ENCODE measurements around the gene GPX4. TPM values are rescaled to one million over a fixed set of nuclear protein-coding genes. Genes with fewer than 3 reads are reported as not detected.

Gene GPX4
- 100 to 1,000 TPM; 251 to 308 TPM for total RNA-seq

- peak within 1 kb of the TSS; percentile 84 to 85 for H3K4me3 Mint-ChIP-seq
- peak; percentile 97 to 98 for DNase-seq
- peaks cover 3% of the 10 kb centered on the region in 2 donors for H3K9me3 Mint-ChIP-seq
- no peaks in the 10 kb centered on the region for H3K27me3 Mint-ChIP-seq (ENCODE audit: low read depth)
- peaks cover 5 to 10% of the 10 kb centered on the region in 2 donors for H3K36me3 Mint-ChIP-seq (ENCODE audit: insufficient read depth in 2 of 2)
- peaks cover 46% of the 10 kb centered on the region for H3K4me1 Mint-ChIP-seq (ENCODE audit: low read depth)
- peak within 1 kb of the TSS; percentile 94 for H3K27ac Mint-ChIP-seq
- peak; percentile 68 to 70 for ATAC-seq (replicated peaks in 1 of 2)
These were observed at the start of gene GPX4 for GRCh38 chr19:1103708-1104310. Gene GPX4, plus strand, starts transcription at chr19:1103994. Its CDS starts 50 bp downstream, at chr19:1104044.

- H3K36me3 Mint-ChIP-seq (ENCODE audit: insufficient read depth in 2 of 2), result peaks cover 9 to 18% of the 10 kb centered on the region in 2 donors
- DNase-seq (no peak), ATAC-seq (replicated peaks in 1 of 2) (no peak)
- no peaks in the 10 kb centered on the region for H3K9me3 Mint-ChIP-seq
- no peak overlapping the region for H3K27ac Mint-ChIP-seq
- H3K4me1 Mint-ChIP-seq (ENCODE audit: low read depth), result peaks cover 16% of the 10 kb centered on the region
- H3K27me3 Mint-ChIP-seq (ENCODE audit: low read depth), result no peaks in the 10 kb centered on the region
- H3K4me3 Mint-ChIP-seq, result no peak overlapping the region
These were observed 49.4 kb upstream of the GPX4 start for GRCh38 chr19:1054102-1055027.

- H3K4me3 Mint-ChIP-seq, result no peak overlapping the region
These were observed 48.8 kb upstream of the GPX4 start for GRCh38 chr19:1055028-1055425.

GRCh38 chr19:1055886-1056620, 47.7 kb upstream of the GPX4 start:
- Mint-ChIP-seq H3K27ac (no peak overlapping the region), H3K36me3 (ENCODE audit: insufficient read depth in 2 of 2) (peaks cover 9 to 20% of the 10 kb centered on the region in 2 donors), H3K4me3 (no peak overlapping the region), H3K27me3 (ENCODE audit: low read depth) (no peaks in the 10 kb centered on the region), H3K9me3 (no peaks in the 10 kb centered on the region), H3K4me1 (ENCODE audit: low read depth) (peaks cover 16% of the 10 kb centered on the region)
- ATAC-seq (replicated peaks in 1 of 2) (no peak), DNase-seq (no peak)

More at GRCh38 chr19:1055028-1055425, 48.8 kb upstream of the GPX4 start:
- Mint-ChIP-seq H3K4me1 (ENCODE audit: low read depth) (peaks cover 16% of the 10 kb centered on the region), H3K27ac (no peak overlapping the region), H3K9me3 (no peaks in the 10 kb centered on the region), H3K27me3 (ENCODE audit: low read depth) (no peaks in the 10 kb centered on the region), H3K36me3 (ENCODE audit: insufficient read depth in 2 of 2) (peaks cover 9 to 20% of the 10 kb centered on the region in 2 donors)
- ATAC-seq (replicated peaks in 1 of 2), result no peak
- no peak for DNase-seq

GRCh38 chr19:1057176-1057855, 46.5 kb upstream of the GPX4 start:
- H3K27ac Mint-ChIP-seq, result peak overlapping the region; percentile 87
- peaks cover 9 to 20% of the 10 kb centered on the region in 2 donors for H3K36me3 Mint-ChIP-seq (ENCODE audit: insufficient read depth in 2 of 2)
- ATAC-seq (replicated peaks in 1 of 2) (peak; percentile 68 to 70), DNase-seq (peak in 1 of 2 donors; percentile 39)
- no peaks in the 10 kb centered on the region for H3K27me3 Mint-ChIP-seq (ENCODE audit: low read depth)
- H3K9me3 Mint-ChIP-seq, result no peaks in the 10 kb centered on the region
- no peak overlapping the region for H3K4me3 Mint-ChIP-seq
- H3K4me1 Mint-ChIP-seq (ENCODE audit: low read depth), result peaks cover 13% of the 10 kb centered on the region

GRCh38 chr19:1058112-1058511, 45.7 kb upstream of the GPX4 start:
- no peaks in the 10 kb centered on the region for H3K9me3 Mint-ChIP-seq
- no peak overlapping the region for H3K4me3 Mint-ChIP-seq
- no peak for ATAC-seq (replicated peaks in 1 of 2)
- no peak overlapping the region for H3K27ac Mint-ChIP-seq
- peaks cover 13% of the 10 kb centered on the region for H3K4me1 Mint-ChIP-seq (ENCODE audit: low read depth)
- peaks cover 9 to 20% of the 10 kb centered on the region in 2 donors for H3K36me3 Mint-ChIP-seq (ENCODE audit: insufficient read depth in 2 of 2)
- no peaks in the 10 kb centered on the region for H3K27me3 Mint-ChIP-seq (ENCODE audit: low read depth)
- DNase-seq, result no peak

- no peaks in the 10 kb centered on the region for H3K27me3 Mint-ChIP-seq (ENCODE audit: low read depth)
- DNase-seq (no peak), ATAC-seq (replicated peaks in 1 of 2) (no peak)
- no peak overlapping the region for H3K27ac Mint-ChIP-seq
- peaks cover 28% of the 10 kb centered on the region for H3K4me1 Mint-ChIP-seq (ENCODE audit: low read depth)
- H3K9me3 Mint-ChIP-seq, result no peaks in the 10 kb centered on the region
- no peak overlapping the region for H3K4me3 Mint-ChIP-seq
- H3K36me3 Mint-ChIP-seq (ENCODE audit: insufficient read depth in 2 of 2), result peaks cover 8 to 19% of the 10 kb centered on the region in 2 donors
These were observed 43.1 kb upstream of the GPX4 start for GRCh38 chr19:1060689-1061088.

- peaks cover 3 to 10% of the 10 kb centered on the region in 2 donors for H3K36me3 Mint-ChIP-seq (ENCODE audit: insufficient read depth in 2 of 2)
- no peak overlapping the region for H3K27ac Mint-ChIP-seq
- H3K27me3 Mint-ChIP-seq (ENCODE audit: low read depth), result no peaks in the 10 kb centered on the region
- peaks cover 34% of the 10 kb centered on the region for H3K4me1 Mint-ChIP-seq (ENCODE audit: low read depth)
- ATAC-seq (replicated peaks in 1 of 2), result no peak
- no peaks in the 10 kb centered on the region for H3K9me3 Mint-ChIP-seq
- H3K4me3 Mint-ChIP-seq, result no peak overlapping the region
- no peak for DNase-seq
These were observed 41.8 kb upstream of the GPX4 start for GRCh38 chr19:1061987-1062386.

GRCh38 chr19:1062387-1063029, 41.3 kb upstream of the GPX4 start:
- Mint-ChIP-seq H3K4me1 (ENCODE audit: low read depth) (peaks cover 29% of the 10 kb centered on the region), H3K36me3 (ENCODE audit: insufficient read depth in 2 of 2) (peaks cover under 1 to 6% of the 10 kb centered on the region in 2 donors), H3K4me3 (no peak overlapping the region), H3K27me3 (ENCODE audit: low read depth) (no peaks in the 10 kb centered on the region), H3K9me3 (no peaks in the 10 kb centered on the region), H3K27ac (no peak overlapping the region)
- DNase-seq (peak in 1 of 2 donors; percentile 64), ATAC-seq (replicated peaks in 1 of 2) (peak in 1 of 2 donors; percentile 13)

GRCh38 chr19:1063030-1063908, 40.5 kb upstream of the GPX4 start:
- Mint-ChIP-seq H3K4me1 (ENCODE audit: low read depth) (peaks cover 23% of the 10 kb centered on the region), H3K36me3 (ENCODE audit: insufficient read depth in 2 of 2) (peaks cover 0 to 4% of the 10 kb centered on the region in 2 donors), H3K9me3 (no peaks in the 10 kb centered on the region), H3K4me3 (no peak overlapping the region), H3K27ac (no peak overlapping the region), H3K27me3 (ENCODE audit: low read depth) (no peaks in the 10 kb centered on the region)
- peak; percentile 74 to 80 for DNase-seq
- ATAC-seq (replicated peaks in 1 of 2), result peak; percentile 21 to 29

- DNase-seq, result no peak
- Mint-ChIP-seq H3K27me3 (ENCODE audit: low read depth) (no peaks in the 10 kb centered on the region), H3K4me3 (no peak overlapping the region), H3K4me1 (ENCODE audit: low read depth) (peaks cover 28% of the 10 kb centered on the region), H3K9me3 (no peaks in the 10 kb centered on the region), H3K36me3 (ENCODE audit: insufficient read depth in 2 of 2) (peaks cover 5 to 9% of the 10 kb centered on the region in 2 donors), H3K27ac (no peak overlapping the region)
- no peak for ATAC-seq (replicated peaks in 1 of 2)
These were observed 39.7 kb upstream of the GPX4 start for GRCh38 chr19:1063909-1064660.
